ENCODE data around the gene MED20. TPM values are rescaled to one million over a fixed set of nuclear protein-coding genes. Genes with fewer than 3 reads are reported as not detected.

MED20 gene
- total and polyA plus RNA-seq, 4 donors: 21.8 to 23.8 (median 22.6) TPM

GRCh38 chr6:41892921-41893564, 27.9 kb downstream of the MED20 start:
- peak in 1 of 6 donors; percentile 14 for DNase-seq (ENCODE audit: low read depth in 4 of 6, low spot score in 6 of 6)
- H3K27ac ChIP-seq (ENCODE audit: low read depth, low read length): no peak overlapping the region
- 27% methylated on average over 4 of the region's 4 CpGs for whole genome bisulfite sequencing (ENCODE audit: insufficient coverage)
- peak overlapping the region; percentile 86 for H3K4me3 ChIP-seq (ENCODE audit: low read depth, low read length)
- H3K4me1 ChIP-seq (ENCODE audit: control insufficient read depth, insufficient read depth, low read length): peaks cover 9% of the 10 kb centered on the region
- H3K27me3 ChIP-seq (ENCODE audit: control insufficient read depth, insufficient read depth, low read length): no peaks in the 10 kb centered on the region
- H3K36me3 ChIP-seq (ENCODE audit: control insufficient read depth, insufficient read depth, low read length): no peaks in the 10 kb centered on the region
- H3K9me3 ChIP-seq (ENCODE audit: control insufficient read depth, insufficient read depth, low read length): no peaks in the 10 kb centered on the region

GRCh38 chr6:41887331-41887751, 33.6 kb downstream of the MED20 start:
- Histone ChIP-seq H3K27ac (ENCODE audit: low read depth, low read length) (no peak overlapping the region), H3K4me3 (ENCODE audit: low read depth, low read length) (no peak overlapping the region), H3K9me3 (ENCODE audit: control insufficient read depth, insufficient read depth, low read length) (no peaks in the 10 kb centered on the region), H3K27me3 (ENCODE audit: control insufficient read depth, insufficient read depth, low read length) (no peaks in the 10 kb centered on the region), H3K36me3 (ENCODE audit: control insufficient read depth, insufficient read depth, low read length) (no peaks in the 10 kb centered on the region), H3K4me1 (ENCODE audit: control insufficient read depth, insufficient read depth, low read length) (no peaks in the 10 kb centered on the region)
- WGBS (ENCODE audit: insufficient coverage): no CpG with 5 or more reads among the region's 4 CpGs
- peak in 2 of 6 donors; percentile 9 to 11 for DNase-seq (ENCODE audit: low read depth in 4 of 6, low spot score in 6 of 6)

- Histone ChIP-seq H3K27me3 (ENCODE audit: control insufficient read depth, insufficient read depth, low read length) (no peaks in the 10 kb centered on the region), H3K27ac (ENCODE audit: low read depth, low read length) (no peak overlapping the region), H3K4me3 (ENCODE audit: low read depth, low read length) (no peak overlapping the region), H3K9me3 (ENCODE audit: control insufficient read depth, insufficient read depth, low read length) (no peaks in the 10 kb centered on the region), H3K36me3 (ENCODE audit: control insufficient read depth, insufficient read depth, low read length) (no peaks in the 10 kb centered on the region), H3K4me1 (ENCODE audit: control insufficient read depth, insufficient read depth, low read length) (no peaks in the 10 kb centered on the region)
- no peak for DNase-seq (ENCODE audit: low read depth in 4 of 6, low spot score in 6 of 6)
- no CpG with 5 or more reads among the region's 1 CpG for WGBS (ENCODE audit: insufficient coverage)
These were observed 35.0 kb downstream of the MED20 start for GRCh38 chr6:41885930-41886329.

- H3K36me3 ChIP-seq (ENCODE audit: control insufficient read depth, insufficient read depth, low read length): no peaks in the 10 kb centered on the region
- H3K4me3 ChIP-seq (ENCODE audit: low read depth, low read length): no peak overlapping the region
- no CpG with 5 or more reads among the region's 5 CpGs for WGBS (ENCODE audit: insufficient coverage)
- no peaks in the 10 kb centered on the region for H3K27me3 ChIP-seq (ENCODE audit: control insufficient read depth, insufficient read depth, low read length)
- H3K9me3 ChIP-seq (ENCODE audit: control insufficient read depth, insufficient read depth, low read length): no peaks in the 10 kb centered on the region
- DNase-seq (ENCODE audit: low read depth in 4 of 6, low spot score in 6 of 6): no peak
- no peaks in the 10 kb centered on the region for H3K4me1 ChIP-seq (ENCODE audit: control insufficient read depth, insufficient read depth, low read length)
- no peak overlapping the region for H3K27ac ChIP-seq (ENCODE audit: low read depth, low read length)
These were observed 36.0 kb downstream of the MED20 start for GRCh38 chr6:41884957-41885356.

GRCh38 chr6:41881506-41881905, 39.4 kb downstream of the MED20 start:
- Histone ChIP-seq H3K9me3 (ENCODE audit: control insufficient read depth, insufficient read depth, low read length) (no peaks in the 10 kb centered on the region), H3K4me1 (ENCODE audit: control insufficient read depth, insufficient read depth, low read length) (no peaks in the 10 kb centered on the region), H3K36me3 (ENCODE audit: control insufficient read depth, insufficient read depth, low read length) (no peaks in the 10 kb centered on the region), H3K27me3 (ENCODE audit: control insufficient read depth, insufficient read depth, low read length) (no peaks in the 10 kb centered on the region), H3K27ac (ENCODE audit: low read depth, low read length) (no peak overlapping the region), H3K4me3 (ENCODE audit: low read depth, low read length) (no peak overlapping the region)
- DNase-seq (ENCODE audit: low read depth in 4 of 6, low spot score in 6 of 6): no peak
- no CpG with 5 or more reads among the region's 1 CpG for WGBS (ENCODE audit: insufficient coverage)

DNA sequence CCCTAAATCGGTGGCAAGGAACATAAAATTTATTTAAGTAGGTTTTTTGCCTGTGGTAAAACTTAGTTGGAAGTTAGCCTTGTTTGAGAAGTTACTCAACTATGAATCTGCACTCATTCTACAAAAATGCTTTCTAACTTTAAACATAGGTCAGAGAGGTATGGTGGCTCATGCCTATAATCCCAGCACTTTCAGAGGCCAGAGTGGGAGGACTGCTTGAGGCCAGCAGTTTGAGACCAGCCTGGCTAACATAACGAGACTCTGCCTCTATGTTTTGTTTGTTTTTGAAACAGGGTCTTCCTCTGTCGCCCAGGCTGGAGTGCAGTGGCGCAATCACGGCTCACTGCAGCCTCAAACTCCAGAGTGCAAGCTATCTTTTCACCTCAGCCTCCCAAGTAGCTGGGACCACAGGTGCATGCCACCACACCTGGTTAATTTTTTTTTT, 42.0 kb downstream of the MED20 start:
- no peaks in the 10 kb centered on the region for H3K36me3 ChIP-seq (ENCODE audit: control insufficient read depth, insufficient read depth, low read length)
- no peaks in the 10 kb centered on the region for H3K27me3 ChIP-seq (ENCODE audit: control insufficient read depth, insufficient read depth, low read length)
- H3K4me3 ChIP-seq (ENCODE audit: low read depth, low read length): no peak overlapping the region
- no peaks in the 10 kb centered on the region for H3K4me1 ChIP-seq (ENCODE audit: control insufficient read depth, insufficient read depth, low read length)
- 40% methylated on average over 2 of the region's 5 CpGs for WGBS (ENCODE audit: insufficient coverage)
- H3K9me3 ChIP-seq (ENCODE audit: control insufficient read depth, insufficient read depth, low read length): no peaks in the 10 kb centered on the region
- DNase-seq (ENCODE audit: low read depth in 4 of 6, low spot score in 6 of 6): no peak
- H3K27ac ChIP-seq (ENCODE audit: low read depth, low read length): no peak overlapping the region

DNA sequence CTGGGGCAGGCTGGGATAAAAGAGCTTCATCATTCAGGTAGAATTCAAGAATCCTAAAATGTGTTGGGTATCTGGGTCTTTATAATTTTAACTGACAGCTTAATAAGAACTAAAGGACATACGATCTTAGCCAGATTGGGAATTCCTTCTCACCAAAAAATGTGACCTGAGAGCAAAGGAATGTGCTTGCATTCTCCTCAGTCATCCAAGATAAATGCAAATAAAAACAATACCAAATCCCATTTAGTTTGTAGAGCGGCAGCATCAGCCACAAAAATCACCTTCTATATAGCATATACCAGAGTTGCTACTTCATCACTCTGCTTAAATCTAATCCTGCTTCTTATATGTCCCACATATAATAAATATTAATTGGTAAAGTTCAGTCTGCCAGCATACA, 42.7 kb downstream of the MED20 start:
- 86% methylated on average over 1 of the region's 2 CpGs for WGBS (ENCODE audit: insufficient coverage)
- Histone ChIP-seq H3K36me3 (ENCODE audit: control insufficient read depth, insufficient read depth, low read length) (no peaks in the 10 kb centered on the region), H3K27me3 (ENCODE audit: control insufficient read depth, insufficient read depth, low read length) (no peaks in the 10 kb centered on the region), H3K9me3 (ENCODE audit: control insufficient read depth, insufficient read depth, low read length) (no peaks in the 10 kb centered on the region), H3K27ac (ENCODE audit: low read depth, low read length) (no peak overlapping the region), H3K4me1 (ENCODE audit: control insufficient read depth, insufficient read depth, low read length) (no peaks in the 10 kb centered on the region), H3K4me3 (ENCODE audit: low read depth, low read length) (no peak overlapping the region)
- DNase-seq (ENCODE audit: low read depth in 4 of 6, low spot score in 6 of 6): no peak

DNA sequence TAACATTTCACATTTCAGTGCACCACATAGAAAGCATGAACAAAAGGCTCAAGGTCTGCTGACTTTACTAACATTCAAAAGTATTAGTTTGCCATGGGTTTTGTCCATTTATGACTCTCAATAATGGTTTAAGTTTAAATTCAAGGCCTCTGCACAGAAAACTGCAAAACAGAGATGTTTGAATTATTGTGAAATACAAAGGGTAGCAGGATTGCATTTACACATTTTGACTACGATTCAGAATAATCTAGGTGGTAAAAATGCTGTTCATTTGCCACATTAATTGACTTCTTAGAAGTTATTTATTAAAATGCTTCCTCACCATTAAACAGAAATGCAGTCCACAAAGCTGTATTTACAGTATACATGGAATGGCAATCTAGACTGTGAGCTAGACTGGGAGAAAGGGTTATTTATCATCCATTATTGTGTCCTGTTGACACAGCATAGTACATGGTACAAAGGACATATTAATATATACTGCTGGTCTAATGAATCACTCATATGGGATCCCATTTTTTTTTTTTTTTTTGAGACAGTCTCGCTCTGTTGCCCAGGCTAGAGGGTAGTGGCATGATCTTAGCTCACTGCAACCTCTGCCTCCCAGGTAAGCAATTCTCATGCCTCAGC, 43.8 kb downstream of the MED20 start:
- H3K9me3 ChIP-seq (ENCODE audit: control insufficient read depth, insufficient read depth, low read length): no peaks in the 10 kb centered on the region
- H3K4me3 ChIP-seq (ENCODE audit: low read depth, low read length): no peak overlapping the region
- no peak overlapping the region for H3K27ac ChIP-seq (ENCODE audit: low read depth, low read length)
- H3K27me3 ChIP-seq (ENCODE audit: control insufficient read depth, insufficient read depth, low read length): no peaks in the 10 kb centered on the region
- no peaks in the 10 kb centered on the region for H3K4me1 ChIP-seq (ENCODE audit: control insufficient read depth, insufficient read depth, low read length)
- whole genome bisulfite sequencing (ENCODE audit: insufficient coverage): no CpG with 5 or more reads among the region's 2 CpGs
- DNase-seq (ENCODE audit: low read depth in 4 of 6, low spot score in 6 of 6): no peak
- H3K36me3 ChIP-seq (ENCODE audit: control insufficient read depth, insufficient read depth, low read length): peaks cover 6% of the 10 kb centered on the region

DNA sequence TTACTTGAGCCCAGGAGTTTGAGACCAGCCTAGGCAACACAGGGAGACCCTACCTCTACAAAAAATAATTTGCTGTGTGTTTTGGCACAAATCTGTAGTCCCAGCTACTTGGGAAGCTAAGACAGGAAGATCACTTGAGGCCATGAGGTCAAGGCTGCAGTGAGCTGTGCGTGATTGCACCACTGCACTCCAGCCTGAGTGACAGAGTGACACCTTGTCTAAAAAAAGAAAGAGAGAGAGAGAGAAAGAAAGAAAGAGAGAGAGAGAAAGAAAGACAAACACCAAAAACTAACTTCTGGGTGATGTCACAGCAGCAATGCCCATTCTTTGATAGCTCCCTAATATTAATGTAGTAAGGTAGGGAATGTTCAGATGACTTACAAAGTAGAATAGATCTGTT, 46.2 kb downstream of the MED20 start:
- H3K27me3 ChIP-seq (ENCODE audit: control insufficient read depth, insufficient read depth, low read length): no peaks in the 10 kb centered on the region
- no CpG with 5 or more reads among the region's 1 CpG for WGBS (ENCODE audit: insufficient coverage)
- H3K4me1 ChIP-seq (ENCODE audit: control insufficient read depth, insufficient read depth, low read length): no peaks in the 10 kb centered on the region
- H3K36me3 ChIP-seq (ENCODE audit: control insufficient read depth, insufficient read depth, low read length): peaks cover 11% of the 10 kb centered on the region
- H3K27ac ChIP-seq (ENCODE audit: low read depth, low read length): no peak overlapping the region
- no peak for DNase-seq (ENCODE audit: low read depth in 4 of 6, low spot score in 6 of 6)
- no peak overlapping the region for H3K4me3 ChIP-seq (ENCODE audit: low read depth, low read length)
- H3K9me3 ChIP-seq (ENCODE audit: control insufficient read depth, insufficient read depth, low read length): no peaks in the 10 kb centered on the region

GRCh38 chr6:41872147-41872546, 48.8 kb downstream of the MED20 start:
- Histone ChIP-seq H3K4me1 (ENCODE audit: control insufficient read depth, insufficient read depth, low read length) (no peaks in the 10 kb centered on the region), H3K27me3 (ENCODE audit: control insufficient read depth, insufficient read depth, low read length) (no peaks in the 10 kb centered on the region), H3K36me3 (ENCODE audit: control insufficient read depth, insufficient read depth, low read length) (peaks cover 11% of the 10 kb centered on the region), H3K4me3 (ENCODE audit: low read depth, low read length) (no peak overlapping the region), H3K27ac (ENCODE audit: low read depth, low read length) (no peak overlapping the region), H3K9me3 (ENCODE audit: control insufficient read depth, insufficient read depth, low read length) (no peaks in the 10 kb centered on the region)
- WGBS (ENCODE audit: insufficient coverage): 94% methylated on average over 10 of the region's 13 CpGs
- no peak for DNase-seq (ENCODE audit: low read depth in 4 of 6, low spot score in 6 of 6)

All from spinal cord (tissue), 10 donors.